Memory B cell (primary cell): ENCODE measurements around the gene CEACAM7.

Source experiments
- ATAC-seq: fragments of 150-1000 bp; cut with Tn5 transposase; 2 replicates; pipeline ENCODE4 v1.10.0; 2021; ENCODE audit warnings: low read depth, mild to moderate bottlenecking, moderate library complexity
- DNase-seq, 2 donors: peaks; one replicate each; pipeline ENCODE4 v3.0.0; 2022; ENCODE audit warnings: low spot score in 2 of 2
- H3K27ac Mint-ChIP-seq: one replicate; pipeline ENCODE4 v1.8.0; 2022; ENCODE audit warnings: mild to moderate bottlenecking, moderate library complexity, mixed read lengths
- H3K27me3 Mint-ChIP-seq: one replicate; pipeline ENCODE4 v1.8.0; 2022; ENCODE audit warnings: mixed read lengths
- H3K36me3 Mint-ChIP-seq: one replicate; pipeline ENCODE4 v1.8.0; 2022; ENCODE audit warnings: mild to moderate bottlenecking, mixed read lengths
- H3K4me1 Mint-ChIP-seq: one replicate; pipeline ENCODE4 v1.8.0; 2022; ENCODE audit warnings: mixed read lengths
- H3K4me3 Mint-ChIP-seq: one replicate; pipeline ENCODE4 v1.8.0; 2022; ENCODE audit warnings: mild to moderate bottlenecking, moderate library complexity, mixed read lengths
- H3K9me3 Mint-ChIP-seq: one replicate; pipeline ENCODE4 v1.8.0; 2022; ENCODE audit warnings: mixed read lengths

The CEACAM7 gene

DNA sequence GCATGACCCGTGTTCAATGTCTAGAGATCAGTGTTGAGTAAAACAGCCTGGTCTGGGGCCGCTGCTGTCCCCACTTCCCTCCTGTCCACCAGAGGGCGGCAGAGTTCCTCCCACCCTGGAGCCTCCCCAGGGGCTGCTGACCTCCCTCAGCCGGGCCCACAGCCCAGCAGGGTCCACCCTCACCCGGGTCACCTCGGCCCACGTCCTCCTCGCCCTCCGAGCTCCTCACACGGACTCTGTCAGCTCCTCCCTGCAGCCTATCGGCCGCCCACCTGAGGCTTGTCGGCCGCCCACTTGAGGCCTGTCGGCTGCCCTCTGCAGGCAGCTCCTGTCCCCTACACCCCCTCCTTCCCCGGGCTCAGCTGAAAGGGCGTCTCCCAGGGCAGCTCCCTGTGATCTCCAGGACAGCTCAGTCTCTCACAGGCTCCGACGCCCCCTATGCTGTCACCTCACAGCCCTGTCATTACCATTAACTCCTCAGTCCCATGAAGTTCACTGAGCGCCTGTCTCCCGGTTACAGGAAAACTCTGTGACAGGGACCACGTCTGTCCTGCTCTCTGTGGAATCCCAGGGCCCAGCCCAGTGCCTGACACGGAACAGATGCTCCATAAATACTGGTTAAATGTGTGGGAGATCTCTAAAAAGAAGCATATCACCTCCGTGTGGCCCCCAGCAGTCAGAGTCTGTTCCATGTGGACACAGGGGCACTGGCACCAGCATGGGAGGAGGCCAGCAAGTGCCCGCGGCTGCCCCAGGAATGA lies 18.9 kb upstream of the CEACAM7 start:
- H3K27ac Mint-ChIP-seq: no peak overlapping the region
- ATAC-seq (peak; percentile 93), DNase-seq (peak; percentile 46 to 71)
- H3K4me3 Mint-ChIP-seq: peak overlapping the region; percentile 65
- peaks cover 6% of the 10 kb centered on the region for H3K4me1 Mint-ChIP-seq
- peaks cover 27% of the 10 kb centered on the region for H3K27me3 Mint-ChIP-seq
- H3K9me3 Mint-ChIP-seq: no peaks in the 10 kb centered on the region
- no peaks in the 10 kb centered on the region for H3K36me3 Mint-ChIP-seq

- Mint-ChIP-seq H3K4me1 (peaks cover 6% of the 10 kb centered on the region), H3K9me3 (no peaks in the 10 kb centered on the region), H3K27ac (no peak overlapping the region), H3K27me3 (peaks cover 27% of the 10 kb centered on the region), H3K4me3 (no peak overlapping the region), H3K36me3 (no peaks in the 10 kb centered on the region)
- ATAC-seq (no peak), DNase-seq (no peak)
These were observed 17.5 kb upstream of the CEACAM7 start for GRCh38 chr19:41705393-41706174.

GRCh38 chr19:41703602-41704293 lies 15.7 kb upstream of the CEACAM7 start:
- no peak overlapping the region for H3K27ac Mint-ChIP-seq
- peaks cover 8% of the 10 kb centered on the region for H3K4me1 Mint-ChIP-seq
- H3K4me3 Mint-ChIP-seq: no peak overlapping the region
- DNase-seq (no peak), ATAC-seq (no peak)
- no peaks in the 10 kb centered on the region for H3K36me3 Mint-ChIP-seq
- peaks cover 25% of the 10 kb centered on the region for H3K27me3 Mint-ChIP-seq
- no peaks in the 10 kb centered on the region for H3K9me3 Mint-ChIP-seq

GRCh38 chr19:41702171-41702651 lies 14.1 kb upstream of the CEACAM7 start:
- Mint-ChIP-seq H3K27ac (no peak overlapping the region), H3K9me3 (no peaks in the 10 kb centered on the region), H3K27me3 (peaks cover 26% of the 10 kb centered on the region), H3K4me1 (peaks cover 9% of the 10 kb centered on the region), H3K36me3 (no peaks in the 10 kb centered on the region), H3K4me3 (no peak overlapping the region)
- no peak for DNase-seq
- ATAC-seq: no peak

DNA sequence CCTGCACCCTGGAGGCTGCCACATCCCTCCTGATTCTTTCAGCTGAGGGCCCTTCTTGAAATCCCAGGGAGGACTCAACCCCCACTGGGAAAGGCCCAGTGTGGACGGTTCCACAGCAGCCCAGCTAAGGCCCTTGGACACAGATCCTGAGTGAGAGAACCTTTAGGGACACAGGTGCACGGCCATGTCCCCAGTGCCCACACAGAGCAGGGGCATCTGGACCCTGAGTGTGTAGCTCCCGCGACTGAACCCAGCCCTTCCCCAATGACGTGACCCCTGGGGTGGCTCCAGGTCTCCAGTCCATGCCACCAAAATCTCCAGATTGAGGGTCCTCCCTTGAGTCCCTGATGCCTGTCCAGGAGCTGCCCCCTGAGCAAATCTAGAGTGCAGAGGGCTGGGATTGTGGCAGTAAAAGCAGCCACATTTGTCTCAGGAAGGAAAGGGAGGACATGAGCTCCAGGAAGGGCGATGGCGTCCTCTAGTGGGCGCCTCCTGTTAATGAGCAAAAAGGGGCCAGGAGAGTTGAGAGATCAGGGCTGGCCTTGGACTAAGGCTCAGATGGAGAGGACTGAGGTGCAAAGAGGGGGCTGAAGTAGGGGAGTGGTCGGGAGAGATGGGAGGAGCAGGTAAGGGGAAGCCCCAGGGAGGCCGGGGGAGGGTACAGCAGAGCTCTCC lies 13.5 kb upstream of the CEACAM7 start:
- Mint-ChIP-seq H3K27me3 (peaks cover 22% of the 10 kb centered on the region), H3K4me1 (peaks cover 4% of the 10 kb centered on the region), H3K9me3 (no peaks in the 10 kb centered on the region), H3K36me3 (no peaks in the 10 kb centered on the region), H3K4me3 (no peak overlapping the region), H3K27ac (no peak overlapping the region)
- ATAC-seq: no peak
- DNase-seq: no peak

- ATAC-seq (no peak), DNase-seq (no peak)
- Mint-ChIP-seq H3K4me3 (no peak overlapping the region), H3K4me1 (peaks cover 4% of the 10 kb centered on the region), H3K9me3 (no peaks in the 10 kb centered on the region), H3K27me3 (peaks cover 21% of the 10 kb centered on the region), H3K27ac (no peak overlapping the region), H3K36me3 (no peaks in the 10 kb centered on the region)
These were observed 12.5 kb upstream of the CEACAM7 start for GRCh38 chr19:41700381-41701195.

GRCh38 chr19:41699968-41700323 lies 11.9 kb upstream of the CEACAM7 start:
- H3K27me3 Mint-ChIP-seq: peaks cover 21% of the 10 kb centered on the region

GRCh38 chr19:41699231-41699967 lies 11.3 kb upstream of the CEACAM7 start:
- Mint-ChIP-seq H3K27me3 (peaks cover 24% of the 10 kb centered on the region), H3K27ac (no peak overlapping the region), H3K4me3 (no peak overlapping the region), H3K36me3 (no peaks in the 10 kb centered on the region), H3K9me3 (no peaks in the 10 kb centered on the region), H3K4me1 (peaks cover 4% of the 10 kb centered on the region)
- ATAC-seq: no peak
- no peak for DNase-seq

More at GRCh38 chr19:41699968-41700323, 11.9 kb upstream of the CEACAM7 start:
- DNase-seq (no peak), ATAC-seq (no peak)
- H3K4me1 Mint-ChIP-seq: peaks cover 4% of the 10 kb centered on the region
- H3K4me3 Mint-ChIP-seq: no peak overlapping the region
- no peaks in the 10 kb centered on the region for H3K9me3 Mint-ChIP-seq
- no peaks in the 10 kb centered on the region for H3K36me3 Mint-ChIP-seq
- no peak overlapping the region for H3K27ac Mint-ChIP-seq

DNA sequence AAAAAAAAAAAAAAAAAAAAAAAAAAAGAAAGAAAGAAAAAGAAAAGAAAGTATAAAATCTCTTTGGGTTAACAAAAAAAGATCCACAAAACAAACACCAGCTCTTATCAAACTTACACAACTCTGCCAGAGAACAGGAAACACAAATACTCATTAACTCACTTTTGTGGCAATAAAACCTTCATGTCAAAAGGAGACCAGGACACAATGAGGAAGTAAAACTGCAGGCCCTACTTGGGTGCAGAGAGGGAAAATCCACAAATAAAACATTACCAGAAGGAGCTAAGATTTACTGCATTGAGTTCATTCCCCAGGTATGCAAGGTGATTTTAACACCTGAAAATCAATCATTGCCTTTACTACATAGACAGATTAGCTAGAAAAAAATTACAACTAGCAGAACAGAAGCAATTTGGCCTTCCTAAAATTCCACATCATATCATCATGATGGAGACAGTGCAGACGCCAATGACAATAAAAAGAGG lies 10.7 kb upstream of the CEACAM7 start:
- no peak overlapping the region for H3K27ac Mint-ChIP-seq
- H3K4me3 Mint-ChIP-seq: no peak overlapping the region
- H3K9me3 Mint-ChIP-seq: no peaks in the 10 kb centered on the region
- H3K36me3 Mint-ChIP-seq: no peaks in the 10 kb centered on the region
- H3K27me3 Mint-ChIP-seq: peaks cover 26% of the 10 kb centered on the region
- H3K4me1 Mint-ChIP-seq: peaks cover 4% of the 10 kb centered on the region
- DNase-seq (no peak), ATAC-seq (peak; percentile 53)

- H3K27ac Mint-ChIP-seq: no peak overlapping the region
- no peak for ATAC-seq
These were observed 9.3 kb upstream of the CEACAM7 start for GRCh38 chr19:41697198-41697855.

GRCh38 chr19:41696402-41697197 lies 8.5 kb upstream of the CEACAM7 start:
- DNase-seq (no peak), ATAC-seq (no peak)
- no peak overlapping the region for H3K4me3 Mint-ChIP-seq
- no peaks in the 10 kb centered on the region for H3K36me3 Mint-ChIP-seq
- H3K4me1 Mint-ChIP-seq: peaks cover 4% of the 10 kb centered on the region
- no peak overlapping the region for H3K27ac Mint-ChIP-seq
- peaks cover 27% of the 10 kb centered on the region for H3K27me3 Mint-ChIP-seq
- H3K9me3 Mint-ChIP-seq: peaks cover 7% of the 10 kb centered on the region

More at GRCh38 chr19:41697198-41697855, 9.3 kb upstream of the CEACAM7 start:
- no peak for DNase-seq
- Mint-ChIP-seq H3K4me3 (no peak overlapping the region), H3K27me3 (peaks cover 28% of the 10 kb centered on the region), H3K9me3 (peaks cover 7% of the 10 kb centered on the region), H3K4me1 (peaks cover 4% of the 10 kb centered on the region), H3K36me3 (no peaks in the 10 kb centered on the region)
